Posterior vena cava (tissue), 2 donors: Measurements from ENCODE around the gene MDM1. TPM values are rescaled to one million over a fixed set of nuclear protein-coding genes. Genes with fewer than 3 reads are reported as not detected.

Experiments used
- DNase-seq: peaks from one replicate; pipeline ENCODE4 v3.0.0-alpha.2; 2020; ENCODE audit warnings: low spot score
- intact Hi-C, 2 donors: fragments of 100-400 bp; cut with DNase I; formaldehyde crosslinking; loops; one replicate each; pipeline versions ENCODE4 v1.14.1 to v1.14.2; 2022 to 2023
- total RNA-seq, 2 donors: library from RNA; stranded (reverse); fragmentation: NEBNext Ultra II Directional; extraction: Animal tissue kit (Norgen Biotek cat#: 25700); gene quantifications; one replicate each; pipeline ENCODE4 v1.2.1, GENCODE V29; 2021
- donor health status: DM: yes; HTN: yes; CAD: no.
- donor health status: DM: yes; HTN: yes; CAD: no.

MDM1 gene
- total RNA-seq, 2 donors from 2014 or later, result 11.2 to 12.6 TPM

GRCh38 chr12:68332728-68333630 lies 817 bp upstream of the MDM1 start:
- intact Hi-C loops, result no loop called here
- no peak for DNase-seq

- intact Hi-C loops, result no loop called here
- no peak for DNase-seq
Measured at GRCh38 chr12:68331500-68331868, 678 bp downstream of the MDM1 start.

- no peak for DNase-seq
- intact Hi-C loops, result no loop called here
Measured at GRCh38 chr12:68327896-68328295, 4.3 kb downstream of the MDM1 start.

GRCh38 chr12:68326716-68327115 lies 5.4 kb downstream of the MDM1 start:
- DNase-seq, result no peak
- intact Hi-C loops, result no loop called here

- intact Hi-C loops, result no loop called here
- DNase-seq, result no peak
Measured at GRCh38 chr12:68325966-68326365, 6.2 kb downstream of the MDM1 start.

- no peak for DNase-seq
- intact Hi-C loops, result no loop called here
Measured at GRCh38 chr12:68324531-68324930, 7.6 kb downstream of the MDM1 start.

- intact Hi-C loops, result no loop called here
- DNase-seq, result no peak
Measured at GRCh38 chr12:68321140-68321539, 11.0 kb downstream of the MDM1 start.

- intact Hi-C loops, result loop anchor here in 1 of 2 donors (10.0 kb wide), 1 partner anchor 275 kb away; no protein-coding TSS in a partner anchor
Measured at GRCh38 chr12:68319988-68320623, 12.1 kb downstream of the MDM1 start.

GRCh38 chr12:68317047-68317667 lies 15.0 kb downstream of the MDM1 start:
- intact Hi-C loops, result loop anchor here in 1 of 2 donors (2.0 to 10.0 kb wide), 2 partner anchors 94 to 272 kb away; no protein-coding TSS in a partner anchor
- no peak for DNase-seq

More at GRCh38 chr12:68319988-68320623, 12.1 kb downstream of the MDM1 start:
- no peak for DNase-seq

GRCh38 chr12:68310370-68310769 lies 21.8 kb downstream of the MDM1 start:
- no peak for DNase-seq
- intact Hi-C loops, result loop anchor here (5.0 to 10.0 kb wide), 2 partner anchors 83 to 266 kb away; partner anchors contain the start of gene IL26 (in 1 of the 2)

GRCh38 chr12:68306564-68306963 lies 25.6 kb downstream of the MDM1 start:
- intact Hi-C loops, result no loop called here

GRCh38 chr12:68305278-68305677 lies 26.9 kb downstream of the MDM1 start:
- intact Hi-C loops, result no loop called here
- no peak for DNase-seq

More at GRCh38 chr12:68306564-68306963, 25.6 kb downstream of the MDM1 start:
- no peak for DNase-seq

- intact Hi-C loops, result no loop called here
- DNase-seq, result no peak
Measured at GRCh38 chr12:68304626-68305025, 27.5 kb downstream of the MDM1 start.

- intact Hi-C loops, result no loop called here
- DNase-seq, result no peak
Measured at GRCh38 chr12:68303850-68304249, 28.3 kb downstream of the MDM1 start.

- intact Hi-C loops, result no loop called here
- no peak for DNase-seq
Measured at GRCh38 chr12:68297929-68298328, 34.2 kb downstream of the MDM1 start.

- DNase-seq, result no peak
- intact Hi-C loops, result no loop called here
Measured at GRCh38 chr12:68294251-68294650, 37.9 kb downstream of the MDM1 start.

- intact Hi-C loops, result no loop called here
Measured at GRCh38 chr12:68293347-68293746, 38.8 kb downstream of the MDM1 start.

GRCh38 chr12:68292151-68292943 lies 39.8 kb downstream of the MDM1 start:
- no peak for DNase-seq
- intact Hi-C loops, result no loop called here

More at GRCh38 chr12:68293347-68293746, 38.8 kb downstream of the MDM1 start:
- no peak for DNase-seq

- intact Hi-C loops, result no loop called here
- DNase-seq, result no peak
Measured at GRCh38 chr12:68291396-68292036, 40.6 kb downstream of the MDM1 start.
